ENCODE results near the gene PLEKHG3.

The PLEKHG3 gene

GRCh38 chr14:64681796-64682710 is 22.2 kb upstream of the PLEKHG3 start:
- H3K4me2 ChIP-seq (ENCODE audit: low read length), result no peak overlapping the region
- peak overlapping the region; percentile 51 for H3K27ac ChIP-seq
- peak overlapping the region; percentile 94 for H2AFZ ChIP-seq
- H3K9ac ChIP-seq, result no peak overlapping the region
- H3K27me3 ChIP-seq (ENCODE audit: control insufficient read depth, insufficient read depth, low read length), result no peaks in the 10 kb centered on the region
- no peak for TF ChIP-seq CTCF (IDR thresholded peaks at IDR 0.05)
- H3K79me2 ChIP-seq, result no peaks in the 10 kb centered on the region
- no peak overlapping the region for H3K4me3 ChIP-seq (ENCODE audit: low read depth, low read length)
- H3K4me1 ChIP-seq, result peaks cover 11% of the 10 kb centered on the region
- H3K36me3 ChIP-seq (ENCODE audit: control insufficient read depth, insufficient read depth, low read length), result no peaks in the 10 kb centered on the region
- H3K9me3 ChIP-seq (ENCODE audit: control insufficient read depth, low read length), result no peaks in the 10 kb centered on the region

GRCh38 chr14:64682843-64683242 is 21.4 kb upstream of the PLEKHG3 start:
- no peak overlapping the region for H3K4me3 ChIP-seq (ENCODE audit: low read depth, low read length)
- no peak overlapping the region for H3K9ac ChIP-seq
- no peaks in the 10 kb centered on the region for H3K27me3 ChIP-seq (ENCODE audit: control insufficient read depth, insufficient read depth, low read length)
- H3K4me2 ChIP-seq (ENCODE audit: low read length), result no peak overlapping the region
- peaks cover 11% of the 10 kb centered on the region for H3K4me1 ChIP-seq
- no peak overlapping the region for H2AFZ ChIP-seq
- H3K27ac ChIP-seq, result peak overlapping the region; percentile 51
- H3K36me3 ChIP-seq (ENCODE audit: control insufficient read depth, insufficient read depth, low read length), result no peaks in the 10 kb centered on the region
- H3K9me3 ChIP-seq (ENCODE audit: control insufficient read depth, low read length), result no peaks in the 10 kb centered on the region
- TF ChIP-seq CTCF (IDR thresholded peaks at IDR 0.05), result no peak
- H3K79me2 ChIP-seq, result no peaks in the 10 kb centered on the region

- Histone ChIP-seq H2AFZ (no peak overlapping the region), H3K4me2 (ENCODE audit: low read length) (no peak overlapping the region), H3K27ac (no peak overlapping the region), H3K9ac (no peak overlapping the region), H3K36me3 (ENCODE audit: control insufficient read depth, insufficient read depth, low read length) (no peaks in the 10 kb centered on the region), H3K79me2 (no peaks in the 10 kb centered on the region), H3K9me3 (ENCODE audit: control insufficient read depth, low read length) (no peaks in the 10 kb centered on the region), H3K4me3 (ENCODE audit: low read depth, low read length) (no peak overlapping the region), H3K4me1 (peaks cover 11% of the 10 kb centered on the region), H3K27me3 (ENCODE audit: control insufficient read depth, insufficient read depth, low read length) (no peaks in the 10 kb centered on the region)
- no peak for TF ChIP-seq CTCF (IDR thresholded peaks at IDR 0.05)
These were observed 21.0 kb upstream of the PLEKHG3 start for GRCh38 chr14:64683264-64683663.

- Histone ChIP-seq H3K9me3 (ENCODE audit: control insufficient read depth, low read length) (no peaks in the 10 kb centered on the region), H3K36me3 (ENCODE audit: control insufficient read depth, insufficient read depth, low read length) (no peaks in the 10 kb centered on the region), H3K27me3 (ENCODE audit: control insufficient read depth, insufficient read depth, low read length) (no peaks in the 10 kb centered on the region), H2AFZ (no peak overlapping the region), H3K4me1 (peaks cover 11% of the 10 kb centered on the region), H3K4me3 (ENCODE audit: low read depth, low read length) (no peak overlapping the region), H3K27ac (no peak overlapping the region), H3K4me2 (ENCODE audit: low read length) (no peak overlapping the region), H3K79me2 (no peaks in the 10 kb centered on the region), H3K9ac (no peak overlapping the region)
- no peak for TF ChIP-seq CTCF (IDR thresholded peaks at IDR 0.05)
These were observed 20.1 kb upstream of the PLEKHG3 start for GRCh38 chr14:64684091-64684490.

Measured in parathyroid adenoma (tissue), 2 donors.